ENCODE data around the gene PALLD. TPM values are rescaled to one million over a fixed set of nuclear protein-coding genes. Genes with fewer than 3 reads are reported as not detected.
A peak's percentile ranks its signal among the peaks of the same experiment; 100 is the strongest.

Gene PALLD
- total RNA-seq, 1 donor from 2014 or later, result 396 TPM

- H3K27me3 Mint-ChIP-seq (ENCODE audit: unreplicated experiment), result no peaks in the 10 kb centered on the region
- H3K9me3 Mint-ChIP-seq (ENCODE audit: unreplicated experiment), result peaks cover 3% of the 10 kb centered on the region
- no peak overlapping the region for H3K27ac Mint-ChIP-seq (ENCODE audit: unreplicated experiment)
- peaks cover 51% of the 10 kb centered on the region for H3K4me1 Mint-ChIP-seq (ENCODE audit: unreplicated experiment)
- no peak for DNase-seq (ENCODE audit: extremely low spot score, unreplicated experiment)
- TF ChIP-seq CTCF (IDR thresholded peaks at IDR 0.05), result no peak
- peaks cover 52% of the 10 kb centered on the region for H3K36me3 Mint-ChIP-seq (ENCODE audit: unreplicated experiment)
- H3K4me3 Mint-ChIP-seq (ENCODE audit: unreplicated experiment), result no peak overlapping the region
Measured at GRCh38 chr4:168719725-168720124, 222.9 kb downstream of the PALLD start.

- Mint-ChIP-seq H3K9me3 (ENCODE audit: unreplicated experiment) (peaks cover 3% of the 10 kb centered on the region), H3K27me3 (ENCODE audit: unreplicated experiment) (no peaks in the 10 kb centered on the region), H3K4me1 (ENCODE audit: unreplicated experiment) (peaks cover 57% of the 10 kb centered on the region), H3K4me3 (ENCODE audit: unreplicated experiment) (no peak overlapping the region), H3K36me3 (ENCODE audit: unreplicated experiment) (peaks cover 49% of the 10 kb centered on the region), H3K27ac (ENCODE audit: unreplicated experiment) (no peak overlapping the region)
- DNase-seq (ENCODE audit: extremely low spot score, unreplicated experiment), result no peak
- TF ChIP-seq CTCF (IDR thresholded peaks at IDR 0.05), result no peak
Measured at GRCh38 chr4:168720396-168720900, 223.6 kb downstream of the PALLD start.

- Mint-ChIP-seq H3K4me1 (ENCODE audit: unreplicated experiment) (peaks cover 53% of the 10 kb centered on the region), H3K9me3 (ENCODE audit: unreplicated experiment) (peaks cover 7% of the 10 kb centered on the region), H3K36me3 (ENCODE audit: unreplicated experiment) (peaks cover 56% of the 10 kb centered on the region), H3K27me3 (ENCODE audit: unreplicated experiment) (no peaks in the 10 kb centered on the region), H3K27ac (ENCODE audit: unreplicated experiment) (peak overlapping the region; percentile 85), H3K4me3 (ENCODE audit: unreplicated experiment) (peak overlapping the region; percentile 4)
- no peak for TF ChIP-seq CTCF (IDR thresholded peaks at IDR 0.05)
- DNase-seq (ENCODE audit: extremely low spot score, unreplicated experiment), result no peak
Measured at GRCh38 chr4:168722391-168722790, 225.5 kb downstream of the PALLD start.

- peak overlapping the region; percentile 4 for H3K4me3 Mint-ChIP-seq (ENCODE audit: unreplicated experiment)
- peaks cover 56% of the 10 kb centered on the region for H3K36me3 Mint-ChIP-seq (ENCODE audit: unreplicated experiment)
- no peak for DNase-seq (ENCODE audit: extremely low spot score, unreplicated experiment)
- peaks cover 10% of the 10 kb centered on the region for H3K9me3 Mint-ChIP-seq (ENCODE audit: unreplicated experiment)
- peak overlapping the region; percentile 85 for H3K27ac Mint-ChIP-seq (ENCODE audit: unreplicated experiment)
- peaks cover 47% of the 10 kb centered on the region for H3K4me1 Mint-ChIP-seq (ENCODE audit: unreplicated experiment)
- no peak for TF ChIP-seq CTCF (IDR thresholded peaks at IDR 0.05)
- H3K27me3 Mint-ChIP-seq (ENCODE audit: unreplicated experiment), result no peaks in the 10 kb centered on the region
Measured at GRCh38 chr4:168723020-168723419, 226.2 kb downstream of the PALLD start.

GRCh38 chr4:168723569-168723968 lies 226.7 kb downstream of the PALLD start:
- no peak for DNase-seq (ENCODE audit: extremely low spot score, unreplicated experiment)
- no peak overlapping the region for H3K27ac Mint-ChIP-seq (ENCODE audit: unreplicated experiment)
- H3K9me3 Mint-ChIP-seq (ENCODE audit: unreplicated experiment), result peaks cover 15% of the 10 kb centered on the region

More at GRCh38 chr4:168723569-168723968, 226.7 kb downstream of the PALLD start:
- Mint-ChIP-seq H3K4me3 (ENCODE audit: unreplicated experiment) (no peak overlapping the region), H3K36me3 (ENCODE audit: unreplicated experiment) (peaks cover 57% of the 10 kb centered on the region), H3K4me1 (ENCODE audit: unreplicated experiment) (peaks cover 42% of the 10 kb centered on the region), H3K27me3 (ENCODE audit: unreplicated experiment) (no peaks in the 10 kb centered on the region)
- TF ChIP-seq CTCF (IDR thresholded peaks at IDR 0.05), result no peak

Data from osteocyte (in vitro differentiated cells).